ENCODE measurements around the gene PRKAG2.
"Not testable (repeated sequence)": the region's sequence is repeated elsewhere in the genome, so short reads cannot be mapped to it uniquely, and the experiment has no call there.

Gene PRKAG2

GRCh38 chr7:151782598-151783448 is 94.1 kb downstream of the PRKAG2 start:
- no peak overlapping the region for H3K27ac ChIP-seq (ENCODE audit: low read length)
- peak overlapping the region; percentile 36 to 38 for H3K9ac ChIP-seq (ENCODE audit: low read length in 2 of 2)
- H3K27me3 ChIP-seq (ENCODE audit: control insufficient read depth in 1 of 2, insufficient read depth in 2 of 2, low read length in 2 of 2): no peaks in the 10 kb centered on the region
- H3K36me3 ChIP-seq (ENCODE audit: control insufficient read depth in 2 of 2, insufficient read depth in 2 of 2, low read length in 2 of 2): peaks cover 0 to 7% of the 10 kb centered on the region in 2 donors
- H3K4me3 ChIP-seq (ENCODE audit: low read length in 2 of 2): peak overlapping the region; percentile 33 to 58
- no peaks in the 10 kb centered on the region for H3K9me3 ChIP-seq (ENCODE audit: control insufficient read depth in 2 of 2, low read length in 2 of 2)
- H3K4me1 ChIP-seq (ENCODE audit: control insufficient read depth, insufficient read depth, low read length): peaks cover 5% of the 10 kb centered on the region

DNA sequence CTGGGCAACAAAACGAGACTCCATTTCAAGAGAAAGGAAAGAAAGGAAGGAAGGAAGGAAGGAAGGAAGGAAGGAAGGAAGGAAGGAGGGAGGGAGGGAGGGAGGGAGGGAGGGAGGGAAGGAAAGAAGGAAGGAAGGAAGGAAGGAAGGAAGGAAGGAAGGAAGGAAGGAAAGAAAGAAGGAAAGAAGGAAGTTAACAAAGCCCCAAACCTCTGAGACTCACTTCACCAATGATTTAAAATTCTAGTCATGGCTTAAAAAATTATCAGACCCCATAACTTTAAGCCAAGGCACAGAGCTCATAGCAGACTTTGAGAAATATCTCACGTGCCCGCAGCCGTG is 94.7 kb downstream of the PRKAG2 start:
- H3K9ac ChIP-seq (ENCODE audit: low read length in 2 of 2); H3K9me3 ChIP-seq (ENCODE audit: control insufficient read depth in 2 of 2, low read length in 2 of 2); H3K4me1 ChIP-seq (ENCODE audit: control insufficient read depth, insufficient read depth, low read length); H3K27ac ChIP-seq (ENCODE audit: low read length); H3K36me3 ChIP-seq (ENCODE audit: control insufficient read depth in 2 of 2, insufficient read depth in 2 of 2, low read length in 2 of 2); H3K27me3 ChIP-seq (ENCODE audit: control insufficient read depth in 1 of 2, insufficient read depth in 2 of 2, low read length in 2 of 2); H3K4me3 ChIP-seq (ENCODE audit: low read length in 2 of 2): not testable (repeated sequence)

- Histone ChIP-seq H3K4me3 (ENCODE audit: low read length in 2 of 2) (no peak overlapping the region), H3K27ac (ENCODE audit: low read length) (no peak overlapping the region), H3K36me3 (ENCODE audit: control insufficient read depth in 2 of 2, insufficient read depth in 2 of 2, low read length in 2 of 2) (peaks cover 0 to 7% of the 10 kb centered on the region in 2 donors), H3K9me3 (ENCODE audit: control insufficient read depth in 2 of 2, low read length in 2 of 2) (no peaks in the 10 kb centered on the region), H3K4me1 (ENCODE audit: control insufficient read depth, insufficient read depth, low read length) (peaks cover 5% of the 10 kb centered on the region), H3K9ac (ENCODE audit: low read length in 2 of 2) (no peak overlapping the region), H3K27me3 (ENCODE audit: control insufficient read depth in 1 of 2, insufficient read depth in 2 of 2, low read length in 2 of 2) (no peaks in the 10 kb centered on the region)
Observed at GRCh38 chr7:151781161-151781845, 95.6 kb downstream of the PRKAG2 start.

DNA sequence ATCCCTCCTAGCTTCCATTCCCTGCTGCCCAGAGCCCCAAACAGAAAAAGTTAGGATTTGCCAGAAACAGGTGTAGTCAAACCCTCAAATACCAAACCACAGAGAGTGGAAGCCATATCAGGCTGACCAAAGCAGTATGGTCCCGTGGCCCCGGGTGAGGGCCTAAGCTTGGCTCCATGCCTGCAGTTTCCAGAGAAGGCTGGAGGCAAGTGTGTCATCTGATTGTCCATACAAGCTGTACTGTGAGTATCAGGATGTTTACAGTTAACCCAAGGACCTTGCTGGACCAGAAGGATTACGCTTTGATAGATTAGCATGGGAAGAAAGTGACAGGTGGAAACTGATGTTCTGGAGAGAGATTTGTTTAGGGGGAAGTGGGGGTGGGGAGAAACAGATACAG is 96.3 kb downstream of the PRKAG2 start:
- Histone ChIP-seq H3K9me3 (ENCODE audit: control insufficient read depth in 2 of 2, low read length in 2 of 2) (no peaks in the 10 kb centered on the region), H3K36me3 (ENCODE audit: control insufficient read depth in 2 of 2, insufficient read depth in 2 of 2, low read length in 2 of 2) (peaks cover 0 to 3% of the 10 kb centered on the region in 2 donors), H3K27ac (ENCODE audit: low read length) (no peak overlapping the region), H3K4me3 (ENCODE audit: low read length in 2 of 2) (no peak overlapping the region), H3K9ac (ENCODE audit: low read length in 2 of 2) (no peak overlapping the region), H3K4me1 (ENCODE audit: control insufficient read depth, insufficient read depth, low read length) (peaks cover 5% of the 10 kb centered on the region), H3K27me3 (ENCODE audit: control insufficient read depth in 1 of 2, insufficient read depth in 2 of 2, low read length in 2 of 2) (no peaks in the 10 kb centered on the region)

- peaks cover 5% of the 10 kb centered on the region for H3K4me1 ChIP-seq (ENCODE audit: control insufficient read depth, insufficient read depth, low read length)
- H3K9me3 ChIP-seq (ENCODE audit: control insufficient read depth in 2 of 2, low read length in 2 of 2): no peaks in the 10 kb centered on the region
- H3K27ac ChIP-seq (ENCODE audit: low read length): no peak overlapping the region
- no peak overlapping the region for H3K9ac ChIP-seq (ENCODE audit: low read length in 2 of 2)
- H3K36me3 ChIP-seq (ENCODE audit: control insufficient read depth in 2 of 2, insufficient read depth in 2 of 2, low read length in 2 of 2): peaks cover 0 to 3% of the 10 kb centered on the region in 2 donors
- H3K27me3 ChIP-seq (ENCODE audit: control insufficient read depth in 1 of 2, insufficient read depth in 2 of 2, low read length in 2 of 2): no peaks in the 10 kb centered on the region
- H3K4me3 ChIP-seq (ENCODE audit: low read length in 2 of 2): no peak overlapping the region
Observed at GRCh38 chr7:151779678-151780077, 97.2 kb downstream of the PRKAG2 start.

- Histone ChIP-seq H3K4me1 (ENCODE audit: control insufficient read depth, insufficient read depth, low read length) (peaks cover 5% of the 10 kb centered on the region), H3K27ac (ENCODE audit: low read length) (no peak overlapping the region), H3K9me3 (ENCODE audit: control insufficient read depth in 2 of 2, low read length in 2 of 2) (no peaks in the 10 kb centered on the region), H3K4me3 (ENCODE audit: low read length in 2 of 2) (no peak overlapping the region), H3K36me3 (ENCODE audit: control insufficient read depth in 2 of 2, insufficient read depth in 2 of 2, low read length in 2 of 2) (peaks cover 0 to 3% of the 10 kb centered on the region in 2 donors), H3K27me3 (ENCODE audit: control insufficient read depth in 1 of 2, insufficient read depth in 2 of 2, low read length in 2 of 2) (no peaks in the 10 kb centered on the region), H3K9ac (ENCODE audit: low read length in 2 of 2) (no peak overlapping the region)
Observed at GRCh38 chr7:151779255-151779654, 97.7 kb downstream of the PRKAG2 start.

DNA sequence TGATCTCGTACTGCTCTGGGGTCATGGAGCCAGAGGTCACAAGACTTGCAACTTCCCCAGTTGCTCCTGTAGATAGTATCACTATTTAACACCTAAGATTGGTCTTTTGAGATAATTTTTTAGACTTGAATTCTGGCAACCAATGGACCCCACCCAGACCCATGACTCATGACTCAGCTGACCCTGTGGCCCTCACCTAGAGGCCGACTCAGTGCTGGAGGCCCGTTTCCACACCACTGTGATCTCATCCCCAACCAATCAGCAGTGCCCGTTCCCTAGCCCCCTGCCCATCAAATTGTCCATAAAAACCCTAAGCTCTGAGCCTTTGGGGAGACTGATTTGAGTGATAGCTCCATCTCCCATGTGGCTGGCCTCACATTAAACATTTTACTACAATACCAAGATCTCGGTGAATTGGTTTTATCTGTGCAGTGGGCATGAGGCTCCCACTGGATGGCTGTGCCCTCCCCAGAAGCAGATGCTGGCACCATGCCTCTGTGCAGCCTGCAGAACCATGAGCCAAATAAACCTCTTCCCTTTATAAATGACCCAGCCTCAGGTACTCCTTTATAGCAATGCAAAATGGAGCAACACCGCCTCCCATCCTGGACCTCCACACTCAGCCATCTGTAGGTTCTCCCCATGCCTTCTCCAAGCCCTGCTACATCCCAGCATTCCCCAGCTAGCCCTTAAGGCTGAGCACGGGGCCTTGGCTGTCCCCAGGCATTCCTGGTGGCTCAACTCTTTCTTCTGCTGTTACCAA is 98.8 kb downstream of the PRKAG2 start:
- H3K36me3 ChIP-seq (ENCODE audit: control insufficient read depth in 2 of 2, insufficient read depth in 2 of 2, low read length in 2 of 2): peaks cover 0 to 3% of the 10 kb centered on the region in 2 donors

DNA sequence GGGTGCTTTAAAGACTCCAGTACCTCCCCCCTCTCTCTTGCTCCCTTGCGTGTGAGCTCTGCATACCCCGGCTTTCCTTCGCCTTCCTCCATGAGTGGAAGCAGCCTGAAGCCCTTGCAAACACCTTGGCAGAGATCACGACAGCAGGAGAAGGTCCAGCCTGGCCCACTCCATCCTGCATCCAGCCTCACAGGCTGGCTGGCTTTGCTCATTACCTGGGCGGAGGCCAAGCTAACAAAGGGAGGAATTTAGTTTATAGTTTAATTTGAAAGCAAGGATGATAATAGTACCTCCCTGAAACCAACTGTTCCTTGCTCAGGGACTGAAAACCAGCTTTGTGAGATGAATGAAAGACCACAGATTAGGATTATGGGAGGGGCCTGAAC is 99.4 kb downstream of the PRKAG2 start:
- Histone ChIP-seq H3K4me3 (ENCODE audit: low read length in 2 of 2) (no peak overlapping the region), H3K36me3 (ENCODE audit: control insufficient read depth in 2 of 2, insufficient read depth in 2 of 2, low read length in 2 of 2) (peaks cover 0 to 3% of the 10 kb centered on the region in 2 donors), H3K9ac (ENCODE audit: low read length in 2 of 2) (no peak overlapping the region), H3K27me3 (ENCODE audit: control insufficient read depth in 1 of 2, insufficient read depth in 2 of 2, low read length in 2 of 2) (no peaks in the 10 kb centered on the region), H3K9me3 (ENCODE audit: control insufficient read depth in 2 of 2, low read length in 2 of 2) (no peaks in the 10 kb centered on the region), H3K4me1 (ENCODE audit: control insufficient read depth, insufficient read depth, low read length) (peaks cover under 1% of the 10 kb centered on the region), H3K27ac (ENCODE audit: low read length) (no peak overlapping the region)

More for the DNA sequence above, 98.8 kb downstream of the PRKAG2 start:
- Histone ChIP-seq H3K27ac (ENCODE audit: low read length) (no peak overlapping the region), H3K9me3 (ENCODE audit: control insufficient read depth in 2 of 2, low read length in 2 of 2) (no peaks in the 10 kb centered on the region), H3K9ac (ENCODE audit: low read length in 2 of 2) (no peak overlapping the region), H3K4me3 (ENCODE audit: low read length in 2 of 2) (no peak overlapping the region), H3K27me3 (ENCODE audit: control insufficient read depth in 1 of 2, insufficient read depth in 2 of 2, low read length in 2 of 2) (no peaks in the 10 kb centered on the region), H3K4me1 (ENCODE audit: control insufficient read depth, insufficient read depth, low read length) (peaks cover 5% of the 10 kb centered on the region)

- H3K4me3 ChIP-seq (ENCODE audit: low read length in 2 of 2): no peak overlapping the region
- H3K36me3 ChIP-seq (ENCODE audit: control insufficient read depth in 2 of 2, insufficient read depth in 2 of 2, low read length in 2 of 2): peaks cover 0 to 3% of the 10 kb centered on the region in 2 donors
- H3K9me3 ChIP-seq (ENCODE audit: control insufficient read depth in 2 of 2, low read length in 2 of 2): no peaks in the 10 kb centered on the region
- no peak overlapping the region for H3K27ac ChIP-seq (ENCODE audit: low read length)
- no peak overlapping the region for H3K9ac ChIP-seq (ENCODE audit: low read length in 2 of 2)
- H3K4me1 ChIP-seq (ENCODE audit: control insufficient read depth, insufficient read depth, low read length): no peaks in the 10 kb centered on the region
- no peaks in the 10 kb centered on the region for H3K27me3 ChIP-seq (ENCODE audit: control insufficient read depth in 1 of 2, insufficient read depth in 2 of 2, low read length in 2 of 2)
Observed at GRCh38 chr7:151776876-151777494, 99.9 kb downstream of the PRKAG2 start.

- Histone ChIP-seq H3K27ac (ENCODE audit: low read length) (no peak overlapping the region), H3K4me1 (ENCODE audit: control insufficient read depth, insufficient read depth, low read length) (no peaks in the 10 kb centered on the region), H3K4me3 (ENCODE audit: low read length in 2 of 2) (no peak overlapping the region), H3K9ac (ENCODE audit: low read length in 2 of 2) (no peak overlapping the region), H3K27me3 (ENCODE audit: control insufficient read depth in 1 of 2, insufficient read depth in 2 of 2, low read length in 2 of 2) (no peaks in the 10 kb centered on the region), H3K36me3 (ENCODE audit: control insufficient read depth in 2 of 2, insufficient read depth in 2 of 2, low read length in 2 of 2) (peaks cover 0 to 3% of the 10 kb centered on the region in 2 donors), H3K9me3 (ENCODE audit: control insufficient read depth in 2 of 2, low read length in 2 of 2) (no peaks in the 10 kb centered on the region)
Observed at GRCh38 chr7:151776446-151776845, 100.5 kb downstream of the PRKAG2 start.

Data from stomach smooth muscle (tissue), 2 donors.